ENCODE measurements around the gene ADI1. TPM values are rescaled to one million over a fixed set of nuclear protein-coding genes. Genes with fewer than 3 reads are reported as not detected.

The ADI1 gene
- total and polyA plus RNA-seq, 8 donors: 9.9 to 29.7 (median 19.6) TPM

- peak in 3 of 6 donors; percentile 5 to 39 (median 36) for DNase-seq
- 90 to 92% methylated on average over 25 of the region's 25 CpGs for WGBS, 2 donors
- no peak for ATAC-seq
- intact Hi-C loops (cut with DNase I): no loop called here
- no peak for FAIRE-seq
- no peaks in the 10 kb centered on the region for H3K27me3 ChIP-seq
- H3K9me3 ChIP-seq: no peaks in the 10 kb centered on the region
- H3K4me3 ChIP-seq: no peak overlapping the region
- no peak overlapping the region for H3K27ac ChIP-seq
- no peaks in the 10 kb centered on the region for H3K4me1 ChIP-seq
- no peak for TF ChIP-seq CTCF (IDR thresholded peaks at IDR 0.05)
- H3K36me3 ChIP-seq: peaks cover 0 to 20% (median 9%) of the 10 kb centered on the region in 3 donors
These were observed 56.0 kb downstream of the ADI1 start for GRCh38 chr2:3463186-3463835.

GRCh38 chr2:3462493-3463104 lies 56.7 kb downstream of the ADI1 start:
- FAIRE-seq (no peak), ATAC-seq (no peak), DNase-seq (no peak)
- H3K9me3 ChIP-seq: no peaks in the 10 kb centered on the region
- no peaks in the 10 kb centered on the region for H3K4me1 ChIP-seq
- H3K4me3 ChIP-seq: no peak overlapping the region
- H3K36me3 ChIP-seq: peaks cover 3 to 21% (median 3%) of the 10 kb centered on the region in 3 donors
- H3K27me3 ChIP-seq: no peaks in the 10 kb centered on the region
- intact Hi-C loops (cut with DNase I): no loop called here
- no peak overlapping the region for H3K27ac ChIP-seq
- 69 to 70% methylated on average over 10 of the region's 10 CpGs for WGBS, 2 donors
- no peak for TF ChIP-seq CTCF (IDR thresholded peaks at IDR 0.05)

- Histone ChIP-seq H3K27me3 (no peaks in the 10 kb centered on the region), H3K4me1 (no peaks in the 10 kb centered on the region), H3K36me3 (peaks cover 0 to 18% (median 3%) of the 10 kb centered on the region in 3 donors), H3K9me3 (no peaks in the 10 kb centered on the region), H3K4me3 (no peak overlapping the region), H3K27ac (no peak overlapping the region)
- peak; percentile 92 for FAIRE-seq
- ATAC-seq: peak in 3 of 4 donors; percentile 37 to 71 (median 67)
- intact Hi-C loops (cut with DNase I): no loop called here
- peak in 1 of 6 donors; percentile 49 for DNase-seq
- WGBS, 2 donors: 72 to 76% methylated on average over 12 of the region's 12 CpGs
- TF ChIP-seq CTCF (IDR thresholded peaks at IDR 0.05): peak; percentile 55 to 90 (median 78)
These were observed 57.4 kb downstream of the ADI1 start for GRCh38 chr2:3461801-3462492.

- peaks cover 0 to 10% (median 3%) of the 10 kb centered on the region in 3 donors for H3K36me3 ChIP-seq
- no peak overlapping the region for H3K27ac ChIP-seq
- TF ChIP-seq CTCF (IDR thresholded peaks at IDR 0.05): no peak
- H3K4me1 ChIP-seq: no peaks in the 10 kb centered on the region
- FAIRE-seq (no peak), DNase-seq (peak in 4 of 6 donors; percentile 41 to 59 (median 52)), ATAC-seq (peak; percentile 17 to 67 (median 46))
- 75% methylated on average over 38 of the region's 38 CpGs for WGBS, 2 donors
- intact Hi-C loops (cut with DNase I): no loop called here
- H3K27me3 ChIP-seq: no peaks in the 10 kb centered on the region
- no peaks in the 10 kb centered on the region for H3K9me3 ChIP-seq
- no peak overlapping the region for H3K4me3 ChIP-seq
These were observed 58.2 kb downstream of the ADI1 start for GRCh38 chr2:3460831-3461800.

All from pancreas (tissue), 10 donors.